GM15510 (cell line): ENCODE data around the gene UTP14C.

Source experiments
- POLR2A ChIP-seq: IDR thresholded peaks from 3 replicates; pipeline ENCODE4 v1.6.1; 2011; ENCODE audit warnings: borderline replicate concordance; ENCODE audit not compliant: insufficient read length; ENCODE audit errors: extremely low read depth

UTP14C gene

DNA sequence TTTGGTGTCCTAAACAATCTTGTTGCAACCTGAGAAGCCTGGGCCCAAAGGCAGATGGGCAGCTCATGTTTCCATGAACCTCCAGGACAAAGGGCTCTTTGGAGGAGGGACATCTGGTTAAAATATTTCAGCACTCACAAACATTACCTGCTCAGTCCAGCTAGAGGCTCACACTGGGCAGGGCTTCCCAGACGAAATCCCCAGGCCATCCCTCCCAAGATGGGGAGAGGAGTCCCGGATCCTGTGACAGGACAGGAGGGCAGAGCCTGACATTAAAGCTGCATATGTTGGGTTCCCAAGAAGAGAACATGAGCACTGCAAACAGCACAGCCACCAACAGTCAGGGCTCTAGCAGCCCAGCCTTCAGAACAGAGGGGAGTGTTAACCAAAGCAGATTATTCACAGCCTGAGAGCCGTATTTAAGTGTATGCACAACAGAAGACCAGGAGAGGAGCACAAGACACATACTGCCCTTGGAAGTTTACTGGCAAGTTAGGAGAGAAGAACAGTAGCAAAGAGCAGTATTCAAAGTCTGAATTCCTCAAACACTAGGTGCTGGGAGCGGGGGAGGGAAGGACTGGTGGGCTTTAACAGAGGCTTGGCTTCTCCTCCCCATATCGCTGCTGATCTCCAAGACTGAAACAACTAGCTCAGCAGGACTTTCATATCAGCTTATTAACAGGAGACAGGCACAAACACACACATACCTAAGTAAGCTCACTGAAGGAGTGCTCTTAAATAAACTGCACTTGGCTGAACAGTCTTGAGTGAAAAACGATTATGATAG lies 25.6 kb upstream of the UTP14C start:
- no peak for TF ChIP-seq POLR2A

DNA sequence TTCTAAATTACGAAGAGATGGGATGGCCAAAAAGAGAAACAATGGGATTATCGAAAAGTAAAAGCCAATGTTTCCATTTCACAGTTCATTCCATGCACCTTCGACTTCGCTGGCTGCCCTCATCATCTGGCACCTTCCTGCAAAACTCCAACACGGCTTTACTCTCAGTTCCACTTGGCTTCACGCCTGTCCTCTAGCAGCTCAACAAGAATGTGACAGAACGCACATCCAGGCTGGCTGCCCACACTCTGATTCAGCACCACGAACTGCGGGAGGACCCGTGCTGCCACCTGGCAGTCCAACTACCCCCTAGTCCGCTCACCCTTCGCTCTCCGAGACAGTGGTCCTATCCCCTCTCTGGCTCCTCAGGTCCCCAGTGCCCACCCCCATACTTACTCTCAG lies 25.0 kb upstream of the UTP14C start:
- no peak for TF ChIP-seq POLR2A

DNA sequence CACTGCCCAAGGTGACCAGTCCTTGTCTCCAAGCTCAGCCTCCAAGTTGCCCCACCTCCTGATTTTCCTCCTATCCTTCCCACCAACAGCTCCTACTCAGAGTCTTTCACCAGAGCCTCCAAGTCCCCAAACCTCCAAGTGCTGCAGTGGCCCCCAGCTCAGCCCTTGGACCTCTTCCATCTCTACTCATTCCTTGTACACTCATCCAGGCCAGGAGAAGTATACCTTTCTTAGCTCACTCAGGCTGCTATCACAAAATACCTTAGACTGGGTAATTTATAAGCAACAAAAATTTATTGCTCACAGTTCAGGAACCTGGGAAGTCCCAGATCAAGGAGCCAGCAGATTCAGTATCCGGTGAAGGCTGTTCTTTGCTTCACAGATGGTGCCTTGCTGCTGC lies 24.6 kb upstream of the UTP14C start:
- TF ChIP-seq POLR2A = no peak

DNA sequence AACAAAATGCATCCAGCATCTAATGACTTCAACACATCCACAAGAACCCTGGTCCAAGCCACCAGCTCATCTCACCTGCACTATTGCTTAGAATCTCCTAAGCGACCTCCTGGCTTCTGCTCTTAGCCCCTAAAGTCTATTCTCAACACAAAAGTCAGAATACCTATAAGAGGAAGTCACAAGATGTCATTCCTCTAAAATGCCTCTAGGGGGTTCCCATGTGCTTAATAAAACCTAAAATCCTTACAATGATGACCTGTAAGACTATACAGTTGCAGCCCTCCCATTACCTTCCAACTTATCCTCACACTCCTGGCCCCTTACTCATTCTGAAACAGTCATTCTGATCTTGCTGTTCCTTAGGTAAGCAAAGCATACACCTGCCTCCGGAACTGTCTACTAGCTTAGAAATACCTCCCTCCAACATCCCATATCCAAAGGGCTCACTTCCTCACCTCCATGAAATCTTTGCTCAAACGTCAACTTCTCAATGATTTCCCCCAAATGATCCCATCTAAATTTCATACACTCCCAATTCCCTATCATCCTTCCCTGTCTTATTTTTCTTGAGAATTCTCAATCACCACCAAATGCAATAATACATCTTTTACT lies 23.3 kb upstream of the UTP14C start:
- TF ChIP-seq POLR2A = no peak

DNA sequence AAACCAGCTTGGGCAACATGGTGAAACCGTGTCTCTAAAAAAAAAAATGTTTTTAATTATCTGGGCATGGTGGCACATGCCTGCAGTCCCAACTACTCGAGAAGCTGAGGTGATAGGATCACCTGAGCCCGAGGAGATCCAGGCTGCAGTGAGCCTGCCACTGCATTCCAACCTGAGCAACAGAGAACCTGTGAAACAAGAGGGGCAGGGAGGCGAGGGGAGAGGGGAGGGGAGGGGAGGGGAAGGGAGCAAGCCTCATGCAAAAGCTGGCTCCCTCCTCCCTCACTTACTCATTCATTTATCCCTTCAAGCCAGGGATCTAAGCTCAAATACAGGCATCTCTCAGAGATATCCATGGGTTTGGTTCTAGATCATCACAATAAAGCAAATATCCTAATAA lies 22.1 kb upstream of the UTP14C start:
- no peak for TF ChIP-seq POLR2A

DNA sequence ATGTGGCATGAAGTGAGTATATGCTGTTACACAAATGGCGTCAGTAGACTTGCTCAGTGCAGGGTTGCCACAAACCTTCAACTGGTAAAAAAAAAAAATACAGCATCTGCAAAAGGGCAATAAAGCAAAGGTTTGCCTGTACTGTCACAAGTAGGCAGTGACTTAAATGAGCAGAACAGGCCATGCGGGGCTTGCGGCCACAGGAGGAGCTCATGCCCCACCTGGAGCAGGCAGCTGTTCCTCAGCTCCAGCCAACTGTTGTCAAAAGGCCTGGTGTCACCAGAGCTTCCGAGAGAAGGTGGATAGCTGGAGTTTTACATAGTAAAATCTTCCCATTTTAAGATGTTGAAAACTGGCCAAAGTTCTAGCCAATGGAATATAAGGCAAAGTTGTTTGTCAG lies 20.9 kb upstream of the UTP14C start:
- TF ChIP-seq POLR2A = no peak

DNA sequence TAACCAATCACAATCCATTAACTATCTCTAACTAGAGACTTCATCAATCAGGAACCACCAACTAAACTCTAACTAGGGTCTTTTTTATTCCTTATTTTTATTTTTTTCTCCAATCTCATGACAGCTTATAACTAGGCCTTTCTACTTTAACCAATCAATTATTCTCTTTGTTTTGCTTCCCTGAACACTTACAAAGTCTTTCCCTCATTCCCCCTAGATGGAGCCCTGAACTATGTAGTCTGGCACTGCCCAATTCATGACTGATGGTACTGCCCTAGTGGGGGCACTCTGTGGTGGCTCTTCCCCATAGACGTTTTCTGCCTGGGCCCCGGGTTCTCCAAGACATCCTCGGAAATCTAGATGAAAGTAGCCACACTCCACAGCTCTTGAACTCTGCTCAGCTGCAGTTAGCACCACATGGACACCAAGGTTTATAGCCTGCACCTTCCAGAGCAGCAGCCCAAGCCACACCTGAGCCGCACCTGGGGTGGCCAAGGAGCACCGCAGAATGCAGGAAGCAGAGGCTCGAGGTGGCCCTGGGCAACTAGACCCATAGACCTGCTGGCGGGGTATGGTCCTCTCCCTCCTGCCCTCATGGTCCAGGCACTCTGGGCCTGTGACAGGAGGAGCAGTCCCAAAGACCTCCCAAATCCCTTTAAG lies 19.9 kb upstream of the UTP14C start:
- no peak for TF ChIP-seq POLR2A

DNA sequence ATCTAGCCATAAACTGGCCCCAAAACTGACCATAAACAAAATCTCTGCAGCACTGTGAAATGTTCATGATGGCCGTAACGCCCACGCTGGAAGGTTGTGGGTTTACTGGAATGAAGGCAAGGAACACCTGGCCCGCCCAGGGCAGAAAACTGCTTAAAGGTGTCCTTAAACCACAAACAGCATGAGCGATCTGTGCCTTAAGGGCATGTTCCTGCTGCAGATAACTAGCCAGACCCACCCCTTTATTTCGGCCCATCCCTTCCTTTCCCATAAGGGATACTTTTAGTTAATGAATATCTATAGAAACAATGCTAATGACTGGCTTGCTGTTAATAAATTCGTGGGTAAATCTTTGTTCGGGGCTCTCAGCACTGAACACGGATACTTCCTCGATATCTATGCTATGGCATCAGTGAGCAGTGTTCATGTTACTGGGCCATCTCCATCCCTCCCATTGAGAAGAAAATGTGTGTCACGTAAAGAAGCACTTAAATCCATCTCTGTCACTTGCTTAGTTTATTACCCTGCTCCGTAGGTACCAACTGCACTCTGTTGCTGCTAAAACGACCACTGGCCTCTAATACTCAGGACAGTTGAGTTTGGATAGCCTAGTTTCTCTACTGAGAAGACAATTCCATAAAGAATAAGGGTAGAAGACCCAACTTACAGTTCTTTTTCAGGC lies 18.5 kb upstream of the UTP14C start:
- TF ChIP-seq POLR2A = no peak

DNA sequence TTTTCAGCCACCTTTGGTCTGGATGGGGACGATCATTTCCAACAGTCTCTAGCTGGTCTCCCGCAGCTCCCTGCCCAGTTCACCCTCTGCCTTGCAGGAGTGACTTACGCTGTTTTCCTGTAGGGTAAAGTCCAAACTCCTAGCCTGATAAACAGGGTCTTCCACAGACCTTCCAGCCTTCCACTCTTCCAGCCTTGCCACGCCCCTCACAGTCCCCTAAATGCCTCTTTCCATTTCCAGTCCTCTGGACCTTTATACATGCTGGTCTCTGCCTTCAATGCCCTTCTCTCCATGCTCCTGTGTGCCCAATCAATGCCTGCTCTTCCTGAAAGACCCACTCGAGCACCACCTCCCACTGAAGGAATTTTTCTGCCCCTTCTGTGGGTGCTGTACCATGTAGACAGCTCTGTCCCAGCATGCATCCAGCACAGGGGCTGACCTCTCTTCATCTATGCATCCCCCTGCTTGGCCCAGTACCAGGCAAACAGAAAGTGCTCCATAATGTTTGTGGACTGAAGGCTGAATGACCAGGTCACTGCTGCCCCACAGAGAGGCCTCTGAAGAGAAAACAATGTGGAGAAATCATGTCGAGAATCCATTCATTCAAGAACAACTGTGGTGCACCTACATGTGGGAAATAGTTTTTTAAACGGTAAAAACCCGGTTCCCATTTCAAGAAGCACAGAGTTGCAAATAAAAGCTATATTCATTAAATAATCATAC lies 17.8 kb upstream of the UTP14C start:
- TF ChIP-seq POLR2A = no peak

DNA sequence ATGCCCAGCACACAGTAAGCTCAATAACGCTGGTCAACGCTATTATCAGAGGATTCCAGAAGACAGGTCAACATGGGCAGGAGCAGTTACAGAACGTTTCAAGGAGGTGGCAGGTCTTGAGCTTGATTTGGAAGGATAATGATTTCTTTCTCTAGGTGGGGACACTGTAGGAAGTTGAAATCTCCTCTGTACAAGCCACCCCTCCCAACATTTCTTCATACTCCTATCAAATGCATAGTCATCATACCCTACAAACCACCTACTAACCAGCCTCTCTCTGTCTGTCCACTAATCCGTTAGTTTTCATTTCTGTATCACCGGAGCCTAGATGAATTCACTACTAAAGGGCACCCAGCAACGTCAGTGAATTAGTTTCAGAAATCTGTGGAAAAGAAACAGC lies 14.5 kb upstream of the UTP14C start:
- no peak for TF ChIP-seq POLR2A

DNA sequence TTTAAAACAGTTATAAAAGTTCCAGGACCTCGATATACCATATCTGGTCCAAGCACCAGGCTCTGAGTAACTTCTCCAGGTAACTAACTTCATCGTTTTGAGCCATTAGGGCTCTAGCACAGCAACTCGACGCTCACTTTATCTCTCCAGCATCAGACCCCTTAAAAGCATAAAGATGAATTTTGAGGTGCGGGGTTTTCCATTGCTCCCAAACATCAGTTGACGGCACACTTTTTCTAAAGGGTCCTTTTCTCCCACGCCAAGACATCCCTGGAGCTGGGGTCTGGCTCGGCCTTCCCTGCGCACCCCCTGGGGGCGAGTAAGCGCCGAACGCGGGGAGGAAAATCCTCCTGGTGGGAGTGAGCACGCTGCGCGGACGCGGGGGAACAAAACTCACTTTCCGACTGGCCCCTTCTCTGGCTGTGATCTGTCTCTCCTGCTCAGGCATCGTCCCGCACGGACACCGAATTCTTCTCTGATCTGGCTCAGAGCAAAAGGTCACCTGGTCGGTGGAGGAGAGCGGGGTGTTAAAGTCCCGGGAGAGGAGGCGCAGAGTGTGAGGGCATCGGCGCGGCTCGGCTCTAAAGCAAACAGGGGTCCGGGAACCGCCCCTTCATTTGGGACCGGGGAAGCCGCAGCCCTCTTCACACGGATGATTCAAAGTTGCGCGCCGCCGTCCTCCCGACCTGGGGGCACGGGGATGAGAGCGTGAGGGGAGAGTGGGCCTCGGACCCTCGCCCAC lies 13.4 kb upstream of the UTP14C start, which contains the start of gene ATP7B:
Gene ATP7B, minus strand, starts transcription at position 561 of the 742 bp plus-strand sequence. Its CDS starts 113 bp downstream, at position 448.
- TF ChIP-seq POLR2A = no peak

DNA sequence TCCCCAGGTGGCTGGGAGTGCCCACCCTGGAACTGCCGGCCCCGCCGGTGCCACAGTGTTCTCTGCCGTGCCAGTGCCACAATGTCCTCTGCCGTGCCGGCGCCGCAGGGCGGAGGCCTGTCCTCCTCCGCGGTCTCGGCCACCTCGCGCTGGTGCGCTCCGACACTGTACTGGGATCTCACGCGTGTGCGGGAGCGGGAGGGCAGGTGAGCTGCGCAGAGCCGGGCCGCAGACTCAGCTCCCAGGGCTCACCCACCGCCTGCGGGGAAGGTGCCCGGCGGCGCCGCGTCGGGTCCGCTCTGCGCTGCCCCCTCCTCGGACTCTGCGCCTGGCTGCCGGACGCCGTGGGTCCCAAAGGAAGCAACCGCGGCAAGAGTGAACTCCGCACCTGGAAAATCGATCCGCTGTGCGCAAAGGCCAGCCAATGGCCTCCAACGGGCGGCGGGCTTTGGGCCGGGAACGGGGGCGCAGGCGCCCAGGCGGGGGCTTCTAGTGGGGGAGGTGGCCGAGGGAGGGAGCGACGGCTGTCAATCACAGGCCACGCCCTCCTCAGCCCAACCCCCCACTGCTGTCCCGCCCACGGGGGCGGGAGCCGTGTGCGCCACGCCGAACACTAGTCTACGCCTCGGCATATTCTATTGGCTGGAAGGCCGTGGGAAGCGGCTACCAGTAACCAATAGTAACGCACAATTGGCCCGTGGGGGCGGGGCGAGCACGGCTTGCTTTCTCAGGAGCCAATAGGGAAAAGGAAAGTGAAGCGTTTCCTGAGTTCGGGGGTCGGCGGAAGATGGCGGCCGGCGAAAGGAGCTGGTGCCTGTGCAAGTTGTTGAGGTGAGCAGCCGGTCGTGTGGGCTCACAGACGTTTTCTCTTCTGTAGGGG lies 12.6 kb upstream of the UTP14C start, which contains the start of gene ALG11:
Gene ALG11, plus strand, starts transcription at position 767 of the 880 bp plus-strand sequence. Its CDS starts 21 bp downstream, at position 788.
- peak; percentile 81 for TF ChIP-seq POLR2A

DNA sequence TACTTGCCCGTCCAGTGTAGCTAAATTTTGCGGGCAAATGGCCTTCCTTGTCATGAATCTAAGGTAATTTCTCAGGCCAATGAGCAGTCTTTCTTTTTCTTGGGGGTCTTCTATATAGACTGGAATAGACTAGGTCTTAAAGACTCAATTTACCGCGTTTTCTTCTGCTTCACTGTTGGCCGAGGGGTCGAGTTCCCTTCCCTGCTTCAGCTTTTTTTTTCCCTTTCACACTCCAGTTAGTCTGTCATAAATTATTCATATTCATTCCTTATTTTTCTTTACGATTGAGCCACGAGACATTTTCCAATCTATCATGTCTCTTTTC lies 12.0 kb upstream of the UTP14C start:
- no peak for TF ChIP-seq POLR2A
